OCI-LY1 (cell line): ENCODE data around the gene NOP58.

ENCODE experiments used
- H2AFZ ChIP-seq: fragments of 200-600 bp; sonication (generic), shearing (Covaris generic); 2 replicates; pipeline ENCODE4 v1.6.0; 2014; ENCODE audit warnings: antibody characterized with exemption, mild to moderate bottlenecking, low read length
- H3F3A ChIP-seq: fragments of 200-600 bp; sonication (generic), shearing (Covaris generic); 2 replicates; pipeline ENCODE4 v1.6.0; 2014; ENCODE audit warnings: mild to moderate bottlenecking, antibody characterized with exemption, low read length, moderate library complexity; ENCODE audit not compliant: insufficient read depth
- H3K27ac ChIP-seq: fragments of 200-600 bp; sonication (generic); 2 replicates; pipeline ENCODE4 v1.5.1; 2014; ENCODE audit warnings: low read length, mixed run types, mild to moderate bottlenecking, low read depth; ENCODE audit not compliant: poor library complexity, severe bottlenecking
- H3K27me3 ChIP-seq: fragments of 200-600 bp; sonication (generic); 2 replicates; pipeline ENCODE4 v1.6.0; 2014; ENCODE audit warnings: antibody characterized with exemption, mild to moderate bottlenecking, low read length, moderate library complexity; ENCODE audit not compliant: insufficient read depth
- H3K36me3 ChIP-seq: fragments of 200-600 bp; sonication (generic); 2 replicates; pipeline ENCODE4 v1.6.1; 2014; ENCODE audit warnings: mild to moderate bottlenecking, antibody characterized with exemption, low read length, moderate library complexity, mixed read lengths; ENCODE audit not compliant: insufficient read depth
- H3K4me1 ChIP-seq: fragments of 200-600 bp; sonication (generic); 2 replicates; pipeline ENCODE4 v1.5.1; 2014; ENCODE audit warnings: mild to moderate bottlenecking, low read length, moderate library complexity; ENCODE audit not compliant: insufficient read depth, severe bottlenecking
- H3K4me2 ChIP-seq: fragments of 200-600 bp; sonication (generic), shearing (Covaris generic); 2 replicates; pipeline ENCODE4 v1.6.1; 2014; ENCODE audit warnings: low read length
- H3K4me3 ChIP-seq: fragments of 200-600 bp; sonication (generic); 2 replicates; pipeline ENCODE4 v1.5.1; 2014; ENCODE audit warnings: low read length, low read depth, mild to moderate bottlenecking, mixed read lengths; ENCODE audit not compliant: poor library complexity, severe bottlenecking
- H3K79me2 ChIP-seq: fragments of 200-600 bp; shearing (Covaris generic); 2 replicates; pipeline ENCODE4 v1.6.1; 2016; ENCODE audit warnings: mixed run types, low read length, mixed read lengths; ENCODE audit not compliant: insufficient read depth
- H3K9ac ChIP-seq: fragments of 200-600 bp; sonication (generic), shearing (Covaris generic); 2 replicates; pipeline ENCODE4 v1.6.1; 2014; ENCODE audit warnings: mild to moderate bottlenecking, low read length, mixed read lengths
- H3K9me2 ChIP-seq: fragments of 200-600 bp; sonication (generic), shearing (Covaris generic); 2 replicates; pipeline ENCODE4 v1.6.1; 2014; ENCODE audit warnings: low read depth, mild to moderate bottlenecking, low read length, mixed read lengths
- H3K9me3 ChIP-seq: fragments of 200-600 bp; shearing (Covaris generic); 2 replicates; pipeline ENCODE4 v1.6.1; 2014; ENCODE audit warnings: low read length, mixed read lengths
- H4K20me1 ChIP-seq: fragments of 200-600 bp; sonication (generic), shearing (Covaris generic); 2 replicates; pipeline ENCODE4 v1.6.0; 2016; ENCODE audit warnings: mild to moderate bottlenecking, low read length; ENCODE audit not compliant: insufficient read depth
- EZH2 ChIP-seq: fragments of 200-600 bp; sonication (generic), shearing (Covaris generic); IDR thresholded peaks from 2 replicates; pipeline ENCODE4 v1.8.0; 2017; ENCODE audit warnings: borderline replicate concordance, mixed run types, mild to moderate bottlenecking, antibody characterized with exemption, low read length, moderate library complexity, mixed read lengths
- TF ChIP-seq, protein P1 (sequence below): fragments of 200-600 bp; sonication (generic), shearing (Covaris generic); IDR thresholded peaks from 2 replicates; pipeline ENCODE4 v1.5.1; 2017; ENCODE audit warnings: mild to moderate bottlenecking, antibody characterized with exemption, low read length, moderate library complexity, mixed read lengths

Gene NOP58

DNA sequence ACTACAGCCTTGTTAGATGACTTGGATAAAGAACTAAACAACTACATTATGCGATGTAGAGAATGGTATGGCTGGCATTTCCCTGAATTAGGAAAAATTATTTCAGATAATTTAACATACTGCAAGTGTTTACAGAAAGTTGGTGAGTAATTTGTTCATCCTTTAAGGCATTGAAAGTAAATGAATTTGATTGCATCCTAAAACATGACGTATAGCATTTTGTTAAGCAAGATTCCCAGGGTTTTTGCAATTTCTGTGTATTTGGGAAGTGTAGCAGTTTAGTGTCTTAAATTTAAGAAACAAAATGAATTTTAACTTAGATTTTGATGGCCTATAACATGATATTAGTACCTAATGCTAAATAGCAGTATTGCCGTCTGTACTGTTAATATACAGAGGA lies 24.8 kb downstream of the NOP58 start:
- Histone ChIP-seq H3K9ac (no peak overlapping the region), H4K20me1 (no peaks in the 10 kb centered on the region), H3F3A (no peaks in the 10 kb centered on the region), H2AFZ (no peak overlapping the region), H3K4me2 (no peak overlapping the region), H3K79me2 (no peaks in the 10 kb centered on the region), H3K27ac (no peak overlapping the region), H3K4me1 (no peaks in the 10 kb centered on the region), H3K4me3 (no peak overlapping the region), H3K27me3 (no peaks in the 10 kb centered on the region), H3K36me3 (peaks cover 98% of the 10 kb centered on the region), H3K9me2 (no peaks in the 10 kb centered on the region), H3K9me3 (no peaks in the 10 kb centered on the region)
- TF ChIP-seq EZH2, result no peak
- TF ChIP-seq, protein P1, sequence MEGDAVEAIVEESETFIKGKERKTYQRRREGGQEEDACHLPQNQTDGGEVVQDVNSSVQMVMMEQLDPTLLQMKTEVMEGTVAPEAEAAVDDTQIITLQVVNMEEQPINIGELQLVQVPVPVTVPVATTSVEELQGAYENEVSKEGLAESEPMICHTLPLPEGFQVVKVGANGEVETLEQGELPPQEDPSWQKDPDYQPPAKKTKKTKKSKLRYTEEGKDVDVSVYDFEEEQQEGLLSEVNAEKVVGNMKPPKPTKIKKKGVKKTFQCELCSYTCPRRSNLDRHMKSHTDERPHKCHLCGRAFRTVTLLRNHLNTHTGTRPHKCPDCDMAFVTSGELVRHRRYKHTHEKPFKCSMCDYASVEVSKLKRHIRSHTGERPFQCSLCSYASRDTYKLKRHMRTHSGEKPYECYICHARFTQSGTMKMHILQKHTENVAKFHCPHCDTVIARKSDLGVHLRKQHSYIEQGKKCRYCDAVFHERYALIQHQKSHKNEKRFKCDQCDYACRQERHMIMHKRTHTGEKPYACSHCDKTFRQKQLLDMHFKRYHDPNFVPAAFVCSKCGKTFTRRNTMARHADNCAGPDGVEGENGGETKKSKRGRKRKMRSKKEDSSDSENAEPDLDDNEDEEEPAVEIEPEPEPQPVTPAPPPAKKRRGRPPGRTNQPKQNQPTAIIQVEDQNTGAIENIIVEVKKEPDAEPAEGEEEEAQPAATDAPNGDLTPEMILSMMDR, result no peak

GRCh38 chr2:202290970-202291369 lies 25.4 kb downstream of the NOP58 start:
- Histone ChIP-seq H4K20me1 (no peaks in the 10 kb centered on the region), H3F3A (no peaks in the 10 kb centered on the region), H3K9me3 (no peaks in the 10 kb centered on the region), H3K36me3 (peaks cover 98% of the 10 kb centered on the region), H3K9me2 (no peaks in the 10 kb centered on the region), H3K27ac (no peak overlapping the region), H3K4me1 (no peaks in the 10 kb centered on the region), H3K27me3 (no peaks in the 10 kb centered on the region), H3K4me2 (no peak overlapping the region), H3K4me3 (no peak overlapping the region), H3K79me2 (no peaks in the 10 kb centered on the region), H2AFZ (no peak overlapping the region), H3K9ac (no peak overlapping the region)
- TF ChIP-seq, protein P1, result no peak
- no peak for TF ChIP-seq EZH2

DNA sequence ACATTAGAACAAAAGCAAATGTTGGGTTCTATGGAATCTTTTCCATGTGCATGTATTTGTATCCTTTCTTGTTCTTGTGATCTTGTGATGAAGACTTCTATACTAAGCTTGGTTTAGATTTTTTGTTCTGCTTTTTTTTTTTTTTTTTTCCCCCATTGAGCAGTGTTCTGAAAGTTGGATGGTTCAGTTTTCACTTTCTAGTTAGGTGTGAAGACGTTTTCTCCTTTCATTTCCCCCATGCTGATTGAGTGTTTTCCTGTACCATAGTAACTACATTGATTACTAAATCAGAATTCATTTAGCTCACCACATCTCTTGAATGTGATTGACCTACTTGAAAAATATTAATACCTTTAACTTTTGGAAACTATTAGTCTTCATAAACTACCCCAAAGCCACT lies 34.1 kb downstream of the NOP58 start:
- Histone ChIP-seq H3K36me3 (peaks cover 100% of the 10 kb centered on the region), H2AFZ (no peak overlapping the region), H3K27me3 (no peaks in the 10 kb centered on the region), H3K4me1 (no peaks in the 10 kb centered on the region), H3K27ac (no peak overlapping the region), H3K9ac (no peak overlapping the region), H3K4me2 (no peak overlapping the region), H3K9me3 (no peaks in the 10 kb centered on the region), H3K79me2 (no peaks in the 10 kb centered on the region), H4K20me1 (no peaks in the 10 kb centered on the region), H3K4me3 (no peak overlapping the region), H3F3A (0 out of 2 replicates have a peak, but pooled peaks cover 4% of the 10 kb centered on the region), H3K9me2 (no peaks in the 10 kb centered on the region)
- TF ChIP-seq EZH2, result no peak
- TF ChIP-seq, protein P1, result no peak
